ENCODE data around the gene SELP.

DNA sequence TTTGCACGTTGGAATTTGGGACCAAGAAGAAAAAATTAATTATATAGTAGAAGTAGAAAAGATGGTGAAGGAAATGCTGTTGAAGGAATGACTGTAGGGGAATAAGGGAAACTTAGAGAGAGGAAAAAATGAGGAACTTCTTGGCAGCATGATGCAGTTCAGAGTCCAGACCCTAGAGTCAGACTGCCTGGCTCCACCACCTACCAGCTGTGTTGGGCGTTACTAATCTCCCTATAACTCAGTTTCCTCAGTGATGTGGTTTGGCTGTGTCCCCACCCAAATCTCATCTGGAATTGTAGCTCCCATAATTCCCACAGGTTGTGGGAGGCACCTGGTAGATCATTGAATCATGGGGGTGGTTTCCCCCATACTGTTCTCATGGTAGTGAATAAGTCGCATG lies 1.3 kb upstream of the SELP start:
- TF ChIP-seq CTCF (conservative IDR thresholded peaks at IDR 0.05; ENCODE audit: low read length) (no peak), EZH2phosphoT487 (IDR thresholded peaks at IDR 0.05; ENCODE audit: borderline replicate concordance, low read depth, low read length) (no peak)

Measured in OCI-LY7 (cell line).